WI38 (cell line): Measurements from ENCODE around the gene NMNAT1.
"Not testable (repeated sequence)": the region's sequence is repeated elsewhere in the genome, so short reads cannot be mapped to it uniquely, and the experiment has no call there.

Experiments
- H3K4me3 ChIP-seq: 2 replicates; pipeline ENCODE4 v1.5.1; 2011; ENCODE audit warnings: low read depth, mild to moderate bottlenecking, control low read depth, low read length
- CTCF ChIP-seq: IDR thresholded peaks from 2 replicates; pipeline ENCODE4 v1.5.1; 2012; ENCODE audit warnings: low read depth, mild to moderate bottlenecking, control low read depth, low read length

The NMNAT1 gene

GRCh38 chr1:10020086-10020485 is 76.8 kb downstream of the NMNAT1 start:
- TF ChIP-seq CTCF = no peak
- H3K4me3 ChIP-seq = no peak overlapping the region

GRCh38 chr1:10020678-10021077 is 77.4 kb downstream of the NMNAT1 start:
- H3K4me3 ChIP-seq = not testable (repeated sequence)

- H3K4me3 ChIP-seq = not testable (repeated sequence)
Observed at GRCh38 chr1:10021992-10022391, 78.7 kb downstream of the NMNAT1 start.

- no peak for TF ChIP-seq CTCF
Observed at GRCh38 chr1:10022656-10023055, 79.4 kb downstream of the NMNAT1 start.

GRCh38 chr1:10025354-10025753 is 82.1 kb downstream of the NMNAT1 start:
- no peak for TF ChIP-seq CTCF
- no peak overlapping the region for H3K4me3 ChIP-seq

More at GRCh38 chr1:10022656-10023055, 79.4 kb downstream of the NMNAT1 start:
- H3K4me3 ChIP-seq = no peak overlapping the region

- no peak overlapping the region for H3K4me3 ChIP-seq
- TF ChIP-seq CTCF = no peak
Observed at GRCh38 chr1:10027027-10027426, 83.8 kb downstream of the NMNAT1 start.

GRCh38 chr1:10028956-10029500 is 85.8 kb downstream of the NMNAT1 start:
- H3K4me3 ChIP-seq = not testable (repeated sequence)

- no peak for TF ChIP-seq CTCF
- H3K4me3 ChIP-seq = no peak overlapping the region
Observed at GRCh38 chr1:10031461-10031860, 88.2 kb downstream of the NMNAT1 start.

GRCh38 chr1:10032590-10033358 is 89.5 kb downstream of the NMNAT1 start, which contains the start of gene UBE4B:
UBE4B (plus strand) TSS chr1:10032958; CDS start chr1:10033671, 713 bp downstream.
- peak; percentile 65 for TF ChIP-seq CTCF
- peak within 1 kb of the TSS; percentile 86 for H3K4me3 ChIP-seq
